NCI-H510A (cell line): ENCODE results near the gene IL22RA2.

Source experiments
- DNase-seq: peaks from one replicate; lab custom pipeline; 2025; lab: John Stamatoyannopoulos, UW

Gene IL22RA2

GRCh38 chr6:137095651-137096238 is 77.7 kb downstream of the IL22RA2 start:
- no peak for DNase-seq

- DNase-seq = no peak
Measured at GRCh38 chr6:137095093-137095492, 78.4 kb downstream of the IL22RA2 start.

GRCh38 chr6:137094411-137095008 is 78.9 kb downstream of the IL22RA2 start:
- no peak for DNase-seq
